GM18526 (cell line): ENCODE data around the gene KCNS3.

Experiments used
- POLR2A ChIP-seq: IDR thresholded peaks from 3 replicates; pipeline ENCODE4 v1.6.1; 2011; ENCODE audit not compliant: insufficient read length; ENCODE audit errors: extremely low read depth

Gene KCNS3

DNA sequence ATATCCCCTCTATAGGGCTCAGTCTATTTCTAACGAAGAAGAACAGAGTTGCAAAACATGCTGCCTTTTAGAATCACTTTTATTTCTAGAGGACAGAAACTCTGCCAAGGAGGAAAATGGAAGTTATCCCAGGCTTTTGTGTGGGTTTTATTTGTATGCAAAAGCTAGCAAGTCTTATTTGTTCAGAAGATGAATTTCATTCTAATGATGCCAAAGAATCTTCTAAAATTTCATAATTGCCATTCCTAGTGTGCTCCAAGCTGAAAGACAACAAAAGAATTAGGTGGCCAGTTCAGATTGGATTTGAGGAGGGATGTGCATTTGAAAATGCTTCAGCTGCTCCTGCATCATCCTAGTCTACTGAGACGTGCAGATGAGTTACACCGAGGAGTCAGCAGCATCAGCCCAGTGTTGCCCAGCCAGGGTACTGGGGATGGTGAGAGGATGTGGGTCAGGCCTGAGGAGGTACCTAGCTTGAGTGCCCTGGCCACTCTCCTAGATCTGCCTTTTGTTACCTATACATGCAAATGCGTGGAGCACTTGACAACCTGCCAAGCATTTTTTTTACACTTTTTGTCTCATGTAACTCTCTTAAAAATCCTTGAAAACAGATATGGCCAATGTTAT, 80.1 kb downstream of the KCNS3 start:
- TF ChIP-seq POLR2A, result no peak

DNA sequence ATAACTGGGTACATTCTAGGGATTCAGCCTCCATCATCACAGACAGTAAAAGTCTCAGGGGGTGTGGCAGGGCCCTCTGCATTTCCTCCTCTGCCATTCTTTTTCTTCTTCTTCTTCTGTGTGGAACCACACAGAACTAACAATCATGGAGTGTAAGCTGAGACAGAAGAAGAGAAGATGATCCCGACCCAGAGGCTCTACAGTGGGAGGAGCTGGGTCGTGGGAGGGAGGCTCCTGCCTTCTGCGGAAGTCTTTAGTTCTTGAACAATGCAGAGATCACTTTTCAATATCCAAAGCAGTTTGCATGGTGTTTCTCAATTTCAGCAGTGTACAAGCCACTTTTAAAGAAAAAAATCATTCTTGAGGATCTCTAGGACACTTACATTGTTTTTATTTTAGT, 80.9 kb downstream of the KCNS3 start:
- TF ChIP-seq POLR2A, result no peak

DNA sequence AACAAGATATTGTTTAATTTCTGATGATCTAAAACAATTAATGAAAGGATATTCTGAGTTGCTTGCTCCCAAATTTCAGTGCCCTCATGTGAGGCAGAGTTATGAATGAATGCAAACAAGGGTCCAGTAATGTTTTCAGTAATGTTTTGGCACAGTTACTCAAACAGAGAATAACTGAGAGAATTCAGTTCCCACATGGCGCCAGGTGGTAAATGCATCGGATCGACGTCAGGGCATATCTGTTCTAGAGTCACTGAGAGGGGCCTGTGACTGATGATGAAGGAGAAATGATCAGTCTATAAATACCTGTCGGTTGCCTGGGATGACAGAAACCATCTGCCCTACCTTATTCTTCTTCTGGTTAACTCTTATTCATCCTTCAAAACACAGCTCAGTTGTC, 81.4 kb downstream of the KCNS3 start:
- no peak for TF ChIP-seq POLR2A

DNA sequence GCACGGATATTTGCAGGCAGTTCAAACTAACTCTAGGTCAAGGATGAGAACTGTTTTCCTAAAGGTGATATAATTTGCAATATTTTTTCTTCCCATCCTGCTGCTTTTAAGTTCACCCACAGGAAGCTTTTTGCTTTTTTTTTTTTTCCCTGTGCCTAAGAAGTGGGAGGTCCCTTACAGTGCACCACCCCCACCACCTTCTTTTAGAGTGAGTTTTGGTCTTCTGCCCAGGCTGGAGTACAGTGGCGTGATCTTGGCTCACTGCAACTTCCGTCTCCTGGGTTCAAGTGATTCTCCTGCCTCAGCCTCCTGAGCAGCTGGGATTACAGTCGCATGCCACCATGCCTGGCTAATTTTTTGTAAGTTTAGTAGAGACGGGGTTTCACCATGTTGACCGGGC, 82.5 kb downstream of the KCNS3 start:
- TF ChIP-seq POLR2A, result no peak

DNA sequence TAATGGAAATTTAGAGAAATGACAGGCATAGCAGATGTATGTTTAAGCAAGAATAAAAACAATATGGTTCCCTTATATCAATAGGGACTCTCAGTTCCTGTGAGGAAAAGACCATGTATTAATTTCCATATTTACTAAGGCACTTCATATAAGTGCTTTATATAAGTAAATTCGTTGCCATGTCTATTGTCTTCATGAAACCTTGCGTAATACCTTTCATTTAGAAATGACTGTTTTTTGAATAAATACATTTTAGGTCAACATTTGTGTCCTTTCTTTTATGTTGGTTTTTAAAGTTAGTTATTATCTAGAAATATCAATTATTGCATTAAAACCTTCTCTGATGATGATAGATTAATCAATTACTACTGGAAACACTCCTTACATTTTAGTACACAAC, 83.3 kb downstream of the KCNS3 start:
- no peak for TF ChIP-seq POLR2A

DNA sequence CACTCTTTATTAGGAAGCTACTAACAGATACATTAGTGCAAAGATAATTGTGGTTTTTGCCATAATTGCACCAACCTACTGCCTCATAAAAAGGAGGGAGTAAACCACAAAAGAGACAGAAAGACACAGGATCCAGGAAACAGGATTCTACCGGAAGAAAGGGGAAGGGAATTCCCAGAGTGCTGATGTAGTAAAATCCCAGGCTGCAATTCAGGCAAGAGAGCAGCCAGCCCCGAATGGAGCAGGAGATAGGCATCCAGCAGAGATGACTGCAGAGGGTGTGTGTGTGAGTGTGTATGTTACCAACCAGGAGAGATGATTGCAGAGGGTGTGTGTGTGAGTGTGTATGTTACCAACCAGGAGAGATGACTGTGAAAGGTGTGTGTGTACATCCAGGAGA, 84.4 kb downstream of the KCNS3 start:
- no peak for TF ChIP-seq POLR2A

DNA sequence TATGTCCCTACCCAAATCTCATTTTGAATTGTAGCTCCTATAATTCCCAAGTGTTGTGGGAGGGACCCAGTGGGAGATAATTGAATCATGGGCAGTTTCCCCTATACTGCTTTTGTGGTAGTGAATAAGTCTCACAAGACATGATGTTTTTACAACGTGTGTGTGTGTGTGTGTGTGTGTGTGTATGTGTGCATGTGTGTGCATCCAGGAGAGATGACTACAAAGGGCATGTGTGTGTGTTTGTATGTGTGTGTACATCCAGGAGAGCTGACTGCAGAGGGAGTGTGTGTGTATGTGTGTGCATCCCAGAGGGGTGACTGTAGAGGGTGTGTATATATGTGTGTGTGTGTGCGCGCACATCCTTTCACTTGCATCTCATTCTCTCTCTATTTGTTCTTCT, 86.7 kb downstream of the KCNS3 start:
- TF ChIP-seq POLR2A, result no peak

DNA sequence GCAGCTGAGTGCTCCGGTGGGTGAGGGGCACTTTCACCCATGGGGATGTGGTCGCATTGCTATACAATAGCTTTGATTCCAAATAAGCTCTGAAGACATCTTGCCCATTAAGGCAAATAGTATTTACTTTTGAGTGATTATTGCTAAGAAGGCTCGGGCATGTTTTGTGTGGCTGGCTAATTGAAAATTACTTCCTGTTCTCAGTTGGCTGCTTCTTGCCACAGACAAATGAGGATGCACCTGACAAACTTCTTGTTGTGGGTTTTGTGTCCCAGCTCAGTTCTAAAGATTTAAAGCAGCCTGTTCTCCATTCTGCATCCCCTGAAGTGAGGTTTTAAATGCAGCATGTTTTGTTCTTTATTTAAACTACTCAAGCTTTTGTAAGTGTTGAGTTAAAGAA, 88.3 kb downstream of the KCNS3 start:
- no peak for TF ChIP-seq POLR2A

DNA sequence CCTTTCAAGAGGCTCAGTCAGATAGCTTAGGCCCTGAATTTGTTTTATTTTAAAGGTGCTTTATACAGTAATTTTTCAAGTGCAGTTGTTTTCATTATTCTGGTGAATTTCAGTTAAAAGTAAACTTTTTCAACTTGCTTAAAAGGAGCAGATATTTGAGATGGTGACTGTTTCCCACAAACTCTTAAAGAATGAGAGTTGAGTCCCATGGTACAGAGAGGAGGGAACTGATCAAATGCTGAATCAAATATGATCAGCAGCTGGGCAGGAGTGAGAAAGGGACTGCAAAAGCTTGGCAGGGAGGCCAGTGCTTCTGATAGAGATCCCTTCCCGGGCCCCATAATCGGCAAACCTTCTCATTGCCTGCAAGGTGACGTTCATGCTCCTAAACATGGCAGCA, 91.2 kb downstream of the KCNS3 start:
- no peak for TF ChIP-seq POLR2A

DNA sequence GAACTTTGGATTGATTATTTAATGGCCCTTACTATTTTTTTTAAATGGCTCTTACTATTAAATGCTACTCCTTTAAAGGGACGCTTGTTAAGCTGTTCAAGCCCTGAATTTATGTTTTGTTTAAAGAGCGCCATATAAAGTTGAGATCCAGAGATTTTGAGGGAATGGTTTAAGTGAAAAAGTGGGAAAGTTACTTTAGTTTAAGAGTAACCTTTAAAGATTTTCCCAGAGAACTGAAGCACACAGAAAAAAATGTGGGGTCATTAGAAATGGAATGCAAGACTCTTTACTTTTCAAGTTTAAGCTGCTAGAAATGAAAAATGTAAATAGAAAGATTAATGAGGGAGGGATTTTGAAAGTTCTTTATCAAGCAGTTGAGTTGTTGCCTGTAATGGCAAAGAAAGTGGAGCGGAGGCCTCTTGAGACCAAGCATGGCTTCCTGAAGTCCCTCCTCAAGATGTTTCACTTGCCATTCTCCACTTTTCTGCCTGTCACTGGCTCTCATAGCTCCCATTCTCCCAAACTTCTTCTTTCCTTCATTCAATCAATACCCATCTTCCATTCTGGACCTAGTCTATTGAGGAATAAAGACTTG, 93.2 kb downstream of the KCNS3 start:
- no peak for TF ChIP-seq POLR2A

DNA sequence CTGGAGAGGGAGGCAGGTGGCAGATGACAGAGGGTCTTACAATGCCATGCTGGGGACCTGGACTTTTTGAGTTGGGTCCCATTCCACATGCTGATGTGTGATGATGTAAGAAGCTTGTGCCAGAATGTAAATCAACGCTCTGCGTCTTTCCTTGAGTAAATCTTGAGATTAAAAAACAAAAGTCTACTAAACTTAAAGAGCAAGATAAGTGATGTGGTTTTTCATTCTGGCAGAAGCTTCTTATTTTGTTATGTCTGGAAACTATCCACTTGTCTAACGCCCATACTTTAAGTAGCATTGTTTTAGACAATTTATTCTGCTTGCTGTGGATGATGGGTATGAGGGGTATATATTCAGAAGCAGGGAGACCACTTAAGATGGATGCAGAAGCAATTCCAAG, 94.5 kb downstream of the KCNS3 start:
- TF ChIP-seq POLR2A, result no peak

DNA sequence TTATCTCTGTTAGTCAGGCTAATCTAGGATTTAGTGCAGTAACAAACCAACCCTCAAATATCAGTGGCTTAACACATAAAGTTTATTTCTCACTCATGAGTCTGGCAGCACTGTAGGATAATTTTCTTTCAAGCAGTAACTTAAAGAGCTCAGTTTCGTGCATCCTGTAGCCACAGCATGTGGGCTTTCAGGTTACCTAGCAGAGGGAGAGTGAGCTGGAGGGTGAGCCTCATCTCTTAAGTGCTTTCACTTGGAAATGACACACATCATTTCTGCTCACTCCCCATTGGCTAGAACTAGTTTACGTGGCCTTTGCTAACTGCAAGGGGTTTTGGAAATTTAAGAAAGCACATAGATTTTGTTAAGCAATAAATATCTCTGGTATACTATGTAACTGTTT, 96.9 kb downstream of the KCNS3 start:
- TF ChIP-seq POLR2A, result no peak

DNA sequence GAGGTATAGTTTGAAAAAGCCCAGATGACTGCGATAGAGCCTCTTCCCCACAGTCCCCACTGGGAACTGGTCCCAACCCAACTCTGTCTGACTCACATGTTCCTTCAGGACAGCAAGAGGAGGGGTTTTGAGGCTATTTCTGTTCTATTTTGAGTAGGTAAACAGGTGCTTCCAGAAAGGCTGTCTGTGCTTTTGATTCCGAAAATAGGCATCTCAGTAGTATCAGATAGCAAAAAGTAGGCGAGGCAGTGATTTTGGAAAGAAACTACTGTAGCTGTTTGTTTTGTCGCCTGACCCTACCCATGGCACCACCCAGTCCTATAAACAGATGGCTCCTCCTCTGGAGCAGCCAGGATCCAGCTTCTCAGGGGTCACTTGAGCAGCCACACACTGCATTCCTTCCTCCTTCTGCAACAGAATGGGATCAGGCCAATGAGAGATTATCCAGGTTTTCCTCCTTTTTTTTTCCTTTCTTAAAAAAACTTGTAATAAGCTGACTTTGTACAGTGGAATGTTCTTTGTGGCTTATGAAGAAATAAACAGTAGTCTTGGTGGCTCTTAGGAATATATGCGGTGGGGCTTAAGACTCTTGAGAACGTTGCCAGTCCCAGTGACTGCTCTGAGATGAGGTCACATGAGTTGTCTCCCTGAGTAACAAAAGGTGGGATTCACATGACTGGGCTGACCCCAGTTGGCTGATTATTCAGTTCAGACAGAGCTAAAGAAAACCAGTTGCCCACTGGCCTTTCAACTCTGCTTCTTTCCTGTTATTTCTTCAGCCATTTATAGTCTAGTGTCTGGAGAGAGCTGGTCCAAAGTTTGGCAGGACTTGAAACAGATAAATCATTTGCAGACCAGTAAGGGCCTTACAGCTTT, 98.6 kb downstream of the KCNS3 start:
- no peak for TF ChIP-seq POLR2A

DNA sequence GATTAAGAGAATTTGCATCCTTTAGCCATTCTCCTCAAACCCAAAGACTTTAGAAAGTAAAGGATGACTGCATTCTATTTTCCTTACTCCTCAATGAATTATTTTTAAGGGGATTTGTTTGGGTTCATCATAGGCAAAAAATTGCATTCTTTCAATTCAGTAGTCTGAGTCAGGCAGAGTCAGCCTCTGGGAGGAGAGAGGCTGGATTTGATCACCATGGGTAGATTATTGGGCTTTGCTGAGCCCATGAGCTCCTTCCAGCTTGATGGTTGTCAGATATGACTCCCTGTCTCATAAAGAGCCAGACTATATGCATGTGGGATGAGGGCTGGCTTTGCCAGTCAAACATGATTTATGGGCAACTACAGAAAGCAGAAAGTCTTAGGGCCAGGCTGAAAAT, 101.2 kb downstream of the KCNS3 start:
- no peak for TF ChIP-seq POLR2A

DNA sequence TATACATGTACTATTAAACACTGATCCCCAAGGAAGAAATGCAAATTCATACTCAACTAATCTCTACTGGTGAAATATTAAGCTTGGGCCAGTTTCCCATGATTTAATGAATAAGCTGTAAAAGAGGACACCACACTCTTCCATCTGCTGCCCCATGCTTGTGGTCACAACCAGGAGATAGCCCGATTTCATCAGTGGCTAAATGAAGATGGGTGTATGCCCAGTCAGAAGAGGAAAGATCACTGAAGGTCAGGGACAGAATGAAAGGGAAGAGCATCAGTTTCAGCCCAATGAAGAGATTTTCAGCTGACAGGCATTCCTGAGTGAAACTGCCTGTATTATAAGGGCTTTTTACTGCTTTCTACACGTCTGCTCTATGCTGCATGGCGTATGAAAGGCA, 103.5 kb downstream of the KCNS3 start:
- TF ChIP-seq POLR2A, result no peak
